Activated T-helper 1 cell treated with Interleukin-2 at 50 U/mL for 16 hours (primary cell): ENCODE data around the gene GPR137C.
"Not testable (repeated sequence)": the region's sequence is repeated elsewhere in the genome, so short reads cannot be mapped to it uniquely, and the experiment has no call there.

ENCODE experiments used
- DNase-seq: peaks from one replicate; pipeline ENCODE4 v3.0.0-alpha.2; 2020; ENCODE audit warnings: low read depth

The GPR137C gene

GRCh38 chr14:52568454-52568853 lies 15.8 kb downstream of the GPR137C start:
- DNase-seq = not testable (repeated sequence)

GRCh38 chr14:52575858-52576257 lies 23.2 kb downstream of the GPR137C start:
- DNase-seq = no peak

DNA sequence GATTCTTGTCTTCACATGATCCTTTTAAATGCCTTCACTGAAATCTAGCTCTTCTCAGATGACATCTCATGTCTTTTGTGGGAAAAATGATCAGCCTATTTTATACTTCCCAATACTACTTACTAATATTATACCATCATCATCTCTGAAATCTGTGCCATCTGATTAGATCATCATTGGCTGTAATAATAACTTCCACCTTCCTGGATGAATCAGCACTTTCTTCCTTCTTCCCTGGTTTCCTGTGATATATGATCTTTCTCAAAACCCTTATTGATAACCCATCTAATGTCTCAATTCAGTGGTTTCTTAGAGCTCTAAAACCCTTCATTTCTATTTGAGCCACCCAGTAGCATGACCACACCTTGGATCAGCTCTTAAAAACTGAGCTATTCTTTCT lies 30.9 kb downstream of the GPR137C start:
- DNase-seq = no peak

GRCh38 chr14:52589646-52590045 lies 37.0 kb downstream of the GPR137C start:
- DNase-seq = no peak

GRCh38 chr14:52590318-52590717 lies 37.7 kb downstream of the GPR137C start:
- no peak for DNase-seq

DNA sequence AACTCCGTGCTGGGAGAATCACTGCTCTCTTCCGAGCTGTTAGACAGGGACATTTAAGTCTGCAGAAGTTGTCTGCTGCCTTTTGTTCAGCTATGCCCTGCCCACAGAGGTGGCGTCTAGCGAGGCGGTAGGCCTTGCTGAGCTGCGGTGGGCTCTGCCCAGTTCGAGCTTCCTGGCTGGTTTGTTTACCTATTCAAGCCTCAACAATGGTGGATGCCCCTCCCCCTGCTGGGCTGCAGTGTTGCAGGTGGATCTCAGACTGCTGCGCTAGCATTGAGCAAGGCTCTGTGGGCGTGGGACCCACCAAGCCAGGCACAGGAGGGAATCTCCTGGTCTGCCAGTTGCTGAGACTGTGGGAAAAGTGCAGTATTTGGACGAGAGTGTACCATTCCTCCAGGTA lies 43.7 kb downstream of the GPR137C start:
- no peak for DNase-seq

DNA sequence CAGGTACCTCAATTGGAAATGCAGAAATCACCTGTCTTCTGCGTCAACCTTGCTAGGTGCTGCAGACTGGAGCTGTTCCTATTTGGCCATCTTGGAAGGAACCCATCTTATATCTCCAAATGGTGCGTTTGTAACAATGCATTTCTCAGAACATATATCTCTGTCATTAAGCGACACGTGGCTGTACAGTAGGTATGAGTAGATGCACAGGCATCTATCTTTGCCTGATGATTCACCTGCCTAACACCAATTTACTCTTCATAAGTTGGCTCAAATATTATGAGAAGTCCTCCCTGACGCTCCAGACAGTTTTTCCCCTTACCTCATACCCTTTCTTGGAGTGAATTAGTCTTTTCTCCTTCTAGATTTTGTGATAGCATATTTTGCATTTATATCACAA lies 44.2 kb downstream of the GPR137C start:
- DNase-seq = no peak

GRCh38 chr14:52598568-52598967 lies 45.9 kb downstream of the GPR137C start:
- no peak for DNase-seq

DNA sequence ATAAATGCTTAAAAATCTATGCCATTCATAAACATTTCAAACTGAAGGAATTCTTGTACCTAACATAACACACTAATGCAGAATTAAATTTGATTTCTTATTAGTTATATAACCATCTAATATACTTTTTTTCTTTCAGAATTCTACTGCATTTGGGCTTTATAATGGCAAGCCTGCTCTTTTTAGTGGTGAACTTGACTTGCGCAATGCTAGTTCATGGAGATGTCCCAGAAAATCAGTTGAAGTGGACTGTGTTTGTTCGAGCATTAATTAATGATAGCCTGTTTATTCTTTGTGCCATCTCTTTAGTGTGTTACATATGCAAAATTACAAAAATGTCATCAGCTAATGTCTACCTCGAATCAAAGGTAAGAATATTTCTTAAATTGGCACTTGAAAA lies 47.3 kb downstream of the GPR137C start:
- DNase-seq = no peak

DNA sequence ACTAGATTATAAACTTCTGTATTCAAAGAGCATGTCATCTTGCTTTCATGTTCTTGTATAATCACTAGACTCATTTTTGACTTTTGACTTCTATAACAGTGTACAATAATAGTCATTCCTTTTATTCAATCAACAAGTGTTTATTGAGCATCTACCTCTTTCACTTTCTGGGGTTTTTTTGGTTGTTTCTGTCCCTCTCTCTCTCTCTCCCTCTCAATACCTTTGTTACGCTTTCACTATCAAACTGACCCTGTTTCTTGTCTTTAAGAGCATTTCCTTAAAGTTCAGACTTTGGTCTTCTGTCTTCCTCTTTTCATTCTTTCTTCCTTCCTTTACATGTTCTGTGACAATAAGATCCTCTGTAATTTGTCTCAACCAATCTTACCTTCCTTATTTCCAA lies 49.5 kb downstream of the GPR137C start:
- no peak for DNase-seq

DNA sequence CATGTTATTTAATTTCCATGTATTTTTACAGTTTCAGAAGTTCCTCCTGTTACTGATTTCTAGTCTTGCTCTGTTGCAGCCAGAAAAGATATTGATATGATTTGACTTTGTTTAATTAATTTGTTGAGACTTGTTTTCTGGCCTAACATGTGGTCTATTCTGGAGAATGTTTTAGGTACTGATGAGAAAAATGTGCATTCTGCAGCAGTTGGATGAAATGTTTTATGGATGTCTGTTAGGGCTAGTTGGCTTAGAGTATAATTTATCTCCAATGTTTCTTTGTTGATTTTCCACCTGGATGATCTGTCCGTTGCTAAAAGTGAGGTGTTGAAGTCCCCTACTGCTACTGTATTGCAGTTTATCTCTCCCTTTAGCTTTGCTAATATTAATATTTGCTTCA lies 54.4 kb downstream of the GPR137C start:
- no peak for DNase-seq

- no peak for DNase-seq
These were observed 56.9 kb downstream of the GPR137C start for GRCh38 chr14:52609445-52610044.

- DNase-seq = no peak
These were observed 57.6 kb downstream of the GPR137C start for GRCh38 chr14:52610187-52610586.

DNA sequence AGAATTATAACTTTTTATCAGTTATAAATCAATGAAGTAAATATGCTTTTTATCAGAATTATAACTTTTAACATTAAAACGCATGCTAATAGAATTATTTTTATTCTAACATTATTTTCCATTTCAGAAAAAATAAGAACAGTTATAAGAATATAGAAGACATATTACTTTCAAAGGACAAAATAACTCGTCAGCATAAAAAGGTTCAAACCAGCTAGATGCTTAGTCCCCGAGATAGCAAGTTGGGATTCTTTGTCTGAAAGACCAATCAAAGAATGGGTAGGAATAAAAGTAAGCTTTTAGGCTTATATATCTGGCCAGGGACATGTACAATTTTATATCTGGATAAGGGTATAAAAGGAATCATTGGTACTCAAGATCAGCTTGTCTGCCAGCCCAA lies 66.0 kb downstream of the GPR137C start:
- no peak for DNase-seq

DNA sequence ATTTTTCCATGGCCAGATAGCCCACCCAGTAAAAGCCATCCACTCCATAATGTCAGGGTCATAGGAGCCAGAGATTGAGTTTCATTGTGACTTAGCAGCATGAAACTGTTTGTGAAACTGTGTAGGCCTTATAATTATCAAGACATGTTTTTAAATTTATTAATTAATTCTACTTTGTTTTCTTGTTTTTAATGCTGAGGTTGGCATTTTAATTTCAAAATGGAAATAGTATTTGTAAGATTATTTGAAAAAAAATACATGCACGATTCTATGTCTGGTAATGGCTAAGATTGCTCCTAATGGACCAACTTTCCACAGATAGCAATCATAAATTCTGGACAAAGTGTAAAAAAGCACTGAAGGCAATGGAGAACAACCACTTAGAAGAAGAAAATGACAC lies 67.1 kb downstream of the GPR137C start:
- no peak for DNase-seq

DNA sequence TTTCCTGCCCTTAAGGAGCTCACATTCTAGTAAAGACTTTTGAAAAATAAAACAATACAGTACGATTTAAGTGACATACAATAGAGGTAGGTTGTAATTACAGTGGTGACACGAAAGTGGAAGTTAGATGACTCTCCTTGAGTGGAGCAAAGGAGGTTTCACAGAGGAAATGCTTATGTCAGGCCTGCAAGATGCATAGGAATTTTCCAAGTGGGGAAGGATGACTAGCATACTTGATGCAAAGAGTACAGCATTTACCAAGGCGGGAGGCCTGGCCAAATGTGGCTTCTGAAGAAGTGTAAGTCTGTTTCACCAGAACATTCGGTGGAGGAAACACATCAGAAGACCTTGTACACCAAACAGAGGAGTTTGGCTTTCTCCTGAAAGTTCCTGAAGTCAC lies 87.5 kb downstream of the GPR137C start:
- DNase-seq = no peak

- no peak for DNase-seq
These were observed 89.1 kb downstream of the GPR137C start for GRCh38 chr14:52641745-52642144.

- no peak for DNase-seq
These were observed 96.9 kb downstream of the GPR137C start for GRCh38 chr14:52649511-52649910.

GRCh38 chr14:52650774-52651173 lies 98.1 kb downstream of the GPR137C start:
- DNase-seq = no peak

- no peak for DNase-seq
These were observed 104.3 kb downstream of the GPR137C start for GRCh38 chr14:52656905-52657304.

GRCh38 chr14:52660325-52660724 lies 107.7 kb downstream of the GPR137C start:
- no peak for DNase-seq

GRCh38 chr14:52660832-52661231 lies 108.2 kb downstream of the GPR137C start:
- no peak for DNase-seq

DNA sequence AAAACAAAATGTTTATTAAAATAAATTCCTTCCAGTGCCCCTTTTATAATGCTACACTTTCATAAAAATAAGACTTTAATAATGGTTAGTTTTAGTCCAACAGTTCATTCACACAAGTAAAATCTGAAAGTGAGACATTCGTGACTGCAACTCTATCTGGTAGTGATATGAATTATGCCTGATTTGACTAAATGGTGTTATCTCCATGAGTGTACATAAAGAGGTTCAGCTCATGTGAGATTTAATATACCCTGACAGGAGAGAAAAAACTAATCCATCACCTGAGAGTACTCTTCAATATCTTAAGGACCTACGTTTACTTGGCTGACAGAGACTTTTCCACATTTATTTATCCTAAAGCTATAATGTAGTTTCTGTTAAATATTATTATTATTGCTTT lies 108.7 kb downstream of the GPR137C start:
- DNase-seq = no peak

DNA sequence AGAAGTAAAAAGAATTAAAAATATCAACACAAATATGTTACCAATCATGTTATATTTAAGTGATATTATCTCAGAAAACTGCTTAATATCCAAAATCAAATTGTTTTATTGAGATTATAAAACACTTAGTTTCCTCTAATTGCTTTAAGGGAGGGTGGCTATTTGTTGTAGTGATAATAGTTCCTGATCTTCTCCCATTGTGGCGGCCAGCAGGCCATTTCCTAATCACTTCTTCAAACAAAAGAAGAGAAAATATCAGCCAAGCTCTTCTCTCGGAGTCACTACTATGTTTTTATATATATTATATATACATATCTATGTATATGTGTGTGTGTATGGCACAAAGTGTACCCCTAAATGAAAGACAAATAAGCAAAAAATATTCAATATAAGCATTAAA lies 111.2 kb downstream of the GPR137C start:
- DNase-seq = no peak

DNA sequence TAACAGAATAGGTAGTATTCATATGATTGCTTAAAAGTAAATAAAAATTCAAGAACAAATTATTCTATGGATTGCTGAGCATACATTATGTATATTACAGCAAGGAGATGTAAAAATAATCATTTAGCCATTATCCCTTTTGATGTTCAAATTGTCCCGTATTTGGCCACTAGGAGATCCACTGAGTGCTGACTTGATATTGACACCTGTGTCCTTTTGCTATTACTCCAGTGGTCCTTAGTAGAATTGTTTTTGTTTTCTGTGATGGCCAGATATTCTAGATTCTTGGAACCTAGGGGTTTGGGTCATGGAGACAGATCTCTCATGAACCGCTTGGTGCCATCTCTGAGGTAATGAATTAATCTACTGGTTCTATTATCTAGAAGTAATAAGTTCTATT lies 126.0 kb downstream of the GPR137C start:
- DNase-seq = no peak
